ENCODE data around the gene B3GALT5.

DNA sequence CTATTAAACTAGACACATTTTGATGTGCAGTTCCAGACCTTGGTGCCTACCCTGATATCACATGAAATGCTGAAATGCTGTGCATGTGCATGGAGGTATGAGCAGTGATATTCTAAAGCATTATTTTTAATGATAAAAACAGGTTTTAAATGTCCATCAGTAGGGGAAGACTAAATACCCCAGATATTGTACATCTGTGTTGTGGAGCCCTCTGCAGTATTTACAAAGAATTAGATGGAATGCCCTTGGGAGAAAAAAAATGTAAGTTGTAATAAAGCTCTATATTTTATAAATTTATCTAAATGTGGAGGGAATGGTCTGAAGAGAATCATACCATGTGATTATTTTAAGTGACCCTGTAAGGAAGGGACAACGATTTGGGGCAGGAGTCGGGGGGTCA, 93.1 kb downstream of the B3GALT5 start:
- TF ChIP-seq, protein P1, sequence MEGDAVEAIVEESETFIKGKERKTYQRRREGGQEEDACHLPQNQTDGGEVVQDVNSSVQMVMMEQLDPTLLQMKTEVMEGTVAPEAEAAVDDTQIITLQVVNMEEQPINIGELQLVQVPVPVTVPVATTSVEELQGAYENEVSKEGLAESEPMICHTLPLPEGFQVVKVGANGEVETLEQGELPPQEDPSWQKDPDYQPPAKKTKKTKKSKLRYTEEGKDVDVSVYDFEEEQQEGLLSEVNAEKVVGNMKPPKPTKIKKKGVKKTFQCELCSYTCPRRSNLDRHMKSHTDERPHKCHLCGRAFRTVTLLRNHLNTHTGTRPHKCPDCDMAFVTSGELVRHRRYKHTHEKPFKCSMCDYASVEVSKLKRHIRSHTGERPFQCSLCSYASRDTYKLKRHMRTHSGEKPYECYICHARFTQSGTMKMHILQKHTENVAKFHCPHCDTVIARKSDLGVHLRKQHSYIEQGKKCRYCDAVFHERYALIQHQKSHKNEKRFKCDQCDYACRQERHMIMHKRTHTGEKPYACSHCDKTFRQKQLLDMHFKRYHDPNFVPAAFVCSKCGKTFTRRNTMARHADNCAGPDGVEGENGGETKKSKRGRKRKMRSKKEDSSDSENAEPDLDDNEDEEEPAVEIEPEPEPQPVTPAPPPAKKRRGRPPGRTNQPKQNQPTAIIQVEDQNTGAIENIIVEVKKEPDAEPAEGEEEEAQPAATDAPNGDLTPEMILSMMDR (IDR thresholded peaks at IDR 0.05; ENCODE audit: insufficient read depth, low read depth, low read length): peak; percentile 20
- TF ChIP-seq EZH2 (IDR thresholded peaks at IDR 0.05; ENCODE audit: insufficient read depth, low read length): no peak
